ENCODE measurements around the gene MFAP2.

The MFAP2 gene

DNA sequence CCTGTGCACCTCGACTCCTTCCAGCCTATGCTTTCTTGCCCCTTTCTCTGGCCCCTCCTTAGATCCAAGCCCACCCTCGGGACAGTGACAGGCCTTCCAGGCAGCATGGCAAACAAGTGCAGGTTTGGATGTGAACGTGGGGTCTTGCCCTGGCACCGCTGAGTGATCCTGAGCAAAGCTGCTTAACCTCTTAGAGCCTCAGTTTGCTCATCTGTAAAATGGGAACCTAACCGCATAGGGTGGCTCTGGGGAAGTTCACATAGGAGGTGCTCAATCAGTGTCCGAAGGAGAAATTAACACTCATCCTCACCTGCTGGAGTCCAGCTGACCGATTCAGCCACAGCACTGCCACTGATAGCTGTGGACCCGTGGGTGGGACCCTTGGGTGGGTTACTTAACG, 7.2 kb downstream of the MFAP2 start:
- no peak for DNase-seq (ENCODE audit: low spot score)
- TF ChIP-seq, protein P1, sequence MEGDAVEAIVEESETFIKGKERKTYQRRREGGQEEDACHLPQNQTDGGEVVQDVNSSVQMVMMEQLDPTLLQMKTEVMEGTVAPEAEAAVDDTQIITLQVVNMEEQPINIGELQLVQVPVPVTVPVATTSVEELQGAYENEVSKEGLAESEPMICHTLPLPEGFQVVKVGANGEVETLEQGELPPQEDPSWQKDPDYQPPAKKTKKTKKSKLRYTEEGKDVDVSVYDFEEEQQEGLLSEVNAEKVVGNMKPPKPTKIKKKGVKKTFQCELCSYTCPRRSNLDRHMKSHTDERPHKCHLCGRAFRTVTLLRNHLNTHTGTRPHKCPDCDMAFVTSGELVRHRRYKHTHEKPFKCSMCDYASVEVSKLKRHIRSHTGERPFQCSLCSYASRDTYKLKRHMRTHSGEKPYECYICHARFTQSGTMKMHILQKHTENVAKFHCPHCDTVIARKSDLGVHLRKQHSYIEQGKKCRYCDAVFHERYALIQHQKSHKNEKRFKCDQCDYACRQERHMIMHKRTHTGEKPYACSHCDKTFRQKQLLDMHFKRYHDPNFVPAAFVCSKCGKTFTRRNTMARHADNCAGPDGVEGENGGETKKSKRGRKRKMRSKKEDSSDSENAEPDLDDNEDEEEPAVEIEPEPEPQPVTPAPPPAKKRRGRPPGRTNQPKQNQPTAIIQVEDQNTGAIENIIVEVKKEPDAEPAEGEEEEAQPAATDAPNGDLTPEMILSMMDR (IDR thresholded peaks at IDR 0.05; ENCODE audit: borderline replicate concordance, control extremely low read depth, extremely low read depth, insufficient read depth, missing control alignments) = no peak
- in situ Hi-C loops (cut with MboI; ENCODE audit: low sequenced_read_pairs, unreplicated experiment) = no loop called here

DNA sequence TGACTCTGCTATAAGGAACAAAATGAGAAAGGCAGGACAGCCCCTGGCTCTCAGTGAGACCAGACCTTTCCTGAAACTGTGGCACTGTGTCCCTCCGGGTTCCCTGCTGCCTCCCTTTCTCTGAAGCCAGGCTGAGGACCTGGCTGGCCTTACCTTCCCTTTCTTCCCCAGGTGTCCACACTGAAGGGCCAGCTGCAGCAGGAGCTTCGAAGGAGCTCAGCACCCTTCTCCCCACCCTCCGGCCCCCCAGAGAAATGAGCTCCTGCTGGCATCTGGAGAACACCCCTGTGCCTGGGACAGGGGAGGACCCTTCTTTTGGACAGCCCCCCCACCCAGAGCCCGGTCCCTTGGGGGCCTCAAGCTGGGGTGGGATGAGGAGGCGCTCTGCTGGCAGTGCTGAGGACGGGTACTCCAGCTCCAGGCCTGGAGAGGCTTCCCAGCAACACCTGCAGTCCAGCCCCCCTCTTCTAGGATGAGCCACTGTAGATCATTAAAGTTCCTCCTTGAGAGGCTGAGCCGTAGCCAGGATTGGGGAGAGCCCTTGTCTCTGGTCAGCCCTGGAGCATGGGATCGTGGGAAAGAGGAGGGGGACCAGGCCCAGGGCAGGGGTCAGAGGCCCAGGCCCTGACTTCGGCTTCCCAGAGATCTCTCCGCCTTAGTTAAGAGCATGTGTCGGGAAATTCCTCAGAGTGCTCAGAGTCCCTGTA, 8.1 kb downstream of the MFAP2 start:
- in situ Hi-C loops (cut with MboI; ENCODE audit: low sequenced_read_pairs, unreplicated experiment) = no loop called here
- DNase-seq (ENCODE audit: low spot score) = no peak

DNA sequence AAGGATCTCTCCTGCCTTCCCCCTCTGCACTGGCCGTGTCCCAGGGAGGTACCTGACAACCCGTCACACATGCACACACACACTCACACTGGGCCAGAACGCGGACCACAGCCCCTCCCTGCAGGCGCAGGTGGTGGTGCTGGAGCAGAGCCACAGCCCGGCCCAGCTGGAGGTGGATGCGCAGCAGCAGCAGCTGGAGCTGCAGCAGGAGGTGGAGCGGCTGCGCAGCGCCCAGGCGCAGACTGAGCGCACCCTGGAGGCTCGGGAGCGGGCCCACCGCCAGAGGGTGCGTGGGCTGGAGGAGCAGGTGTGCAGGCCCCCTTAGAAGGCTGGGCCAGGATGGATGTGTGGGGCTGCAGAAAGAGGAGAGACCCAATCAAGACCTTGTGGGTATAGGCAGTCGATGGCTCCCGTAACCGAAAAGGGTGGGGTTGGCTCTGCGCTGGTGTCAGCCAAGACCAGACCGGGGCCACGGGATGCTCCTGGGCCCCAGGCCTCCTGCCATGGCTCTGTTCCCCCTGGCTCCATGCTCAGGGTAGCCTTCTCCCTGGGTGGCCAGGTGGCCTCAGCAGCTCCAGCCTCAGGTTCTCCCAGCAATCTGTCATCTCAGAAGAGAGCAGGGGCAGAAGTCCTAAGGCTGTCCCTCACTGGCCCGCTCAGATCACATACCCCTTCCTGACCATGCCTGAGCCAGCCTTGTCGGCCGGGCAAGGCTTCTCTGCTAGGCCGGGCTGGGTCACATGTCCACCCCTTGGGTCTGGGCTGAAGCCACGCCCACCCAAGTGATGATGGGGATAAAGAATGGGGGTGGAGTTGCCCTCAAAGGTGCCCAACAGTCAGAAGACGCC, 8.9 kb downstream of the MFAP2 start:
- TF ChIP-seq, protein P1 (IDR thresholded peaks at IDR 0.05; ENCODE audit: borderline replicate concordance, control extremely low read depth, extremely low read depth, insufficient read depth, missing control alignments) = no peak
- in situ Hi-C loops (cut with MboI; ENCODE audit: low sequenced_read_pairs, unreplicated experiment) = no loop called here
- no peak for DNase-seq (ENCODE audit: low spot score)

More for the DNA sequence above, 8.1 kb downstream of the MFAP2 start:
- TF ChIP-seq, protein P1 (IDR thresholded peaks at IDR 0.05; ENCODE audit: borderline replicate concordance, control extremely low read depth, extremely low read depth, insufficient read depth, missing control alignments) = no peak

DNA sequence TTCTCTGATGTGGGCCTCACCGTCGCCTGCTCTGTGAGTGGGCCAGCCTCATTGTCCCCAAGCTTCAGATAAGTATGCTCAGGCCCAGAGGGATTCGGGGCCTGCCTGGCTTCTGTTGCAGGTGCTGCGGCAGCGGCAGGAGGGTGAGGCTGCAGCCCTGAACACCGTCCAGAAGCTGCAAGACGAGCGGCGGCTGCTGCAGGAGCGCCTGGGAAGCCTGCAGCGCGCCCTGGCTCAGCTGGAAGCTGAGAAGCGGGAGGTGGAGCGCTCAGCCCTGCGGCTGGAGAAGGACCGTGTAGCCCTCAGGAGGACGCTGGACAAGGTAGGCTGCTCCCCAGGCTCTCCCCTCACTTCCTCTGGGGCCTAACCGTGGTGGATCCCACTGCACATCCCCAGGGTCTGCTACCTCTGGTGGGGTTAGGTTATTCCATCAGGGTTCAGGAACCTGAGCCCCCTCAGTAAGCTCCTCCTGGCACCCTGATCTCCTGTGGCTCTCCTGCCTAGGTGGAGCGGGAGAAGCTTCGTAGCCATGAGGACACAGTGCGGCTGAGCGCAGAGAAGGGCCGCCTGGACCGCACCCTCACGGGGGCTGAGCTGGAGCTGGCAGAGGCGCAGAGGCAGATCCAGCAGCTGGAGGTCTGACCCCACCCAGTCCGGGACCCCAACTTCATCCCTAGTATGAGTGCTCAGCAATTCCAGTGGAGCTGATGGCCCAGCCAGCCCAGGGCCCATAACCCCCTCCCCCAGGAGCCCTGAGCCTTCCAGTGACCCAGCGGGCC, 10.1 kb downstream of the MFAP2 start:
- no peak for DNase-seq (ENCODE audit: low spot score)
- TF ChIP-seq, protein P1 (IDR thresholded peaks at IDR 0.05; ENCODE audit: borderline replicate concordance, control extremely low read depth, extremely low read depth, insufficient read depth, missing control alignments) = no peak
- in situ Hi-C loops (cut with MboI; ENCODE audit: low sequenced_read_pairs, unreplicated experiment) = no loop called here

DNA sequence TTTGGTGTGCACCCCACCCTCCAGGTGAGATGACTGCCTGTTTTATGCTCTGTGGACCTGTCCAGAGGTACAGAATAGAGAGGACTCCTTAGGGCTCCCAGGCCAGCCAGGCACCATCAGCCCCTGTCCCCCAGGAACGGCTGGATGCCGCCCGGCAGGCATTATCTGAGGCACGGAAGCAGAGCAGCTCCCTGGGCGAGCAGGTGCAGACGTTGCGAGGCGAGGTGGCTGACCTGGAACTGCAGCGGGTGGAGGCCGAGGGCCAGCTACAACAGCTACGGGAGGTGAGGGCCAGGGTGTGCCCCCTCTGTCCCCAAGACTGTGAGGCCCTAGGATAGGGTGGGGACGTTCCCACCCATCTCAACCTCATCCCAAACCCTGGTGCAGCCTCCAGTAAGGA, 10.8 kb downstream of the MFAP2 start:
- no peak for DNase-seq (ENCODE audit: low spot score)
- in situ Hi-C loops (cut with MboI; ENCODE audit: low sequenced_read_pairs, unreplicated experiment) = loop anchor here (10.0 kb wide), 1 partner anchor 75 kb away; no protein-coding TSS in a partner anchor
- TF ChIP-seq, protein P1 (IDR thresholded peaks at IDR 0.05; ENCODE audit: borderline replicate concordance, control extremely low read depth, extremely low read depth, insufficient read depth, missing control alignments) = no peak

DNA sequence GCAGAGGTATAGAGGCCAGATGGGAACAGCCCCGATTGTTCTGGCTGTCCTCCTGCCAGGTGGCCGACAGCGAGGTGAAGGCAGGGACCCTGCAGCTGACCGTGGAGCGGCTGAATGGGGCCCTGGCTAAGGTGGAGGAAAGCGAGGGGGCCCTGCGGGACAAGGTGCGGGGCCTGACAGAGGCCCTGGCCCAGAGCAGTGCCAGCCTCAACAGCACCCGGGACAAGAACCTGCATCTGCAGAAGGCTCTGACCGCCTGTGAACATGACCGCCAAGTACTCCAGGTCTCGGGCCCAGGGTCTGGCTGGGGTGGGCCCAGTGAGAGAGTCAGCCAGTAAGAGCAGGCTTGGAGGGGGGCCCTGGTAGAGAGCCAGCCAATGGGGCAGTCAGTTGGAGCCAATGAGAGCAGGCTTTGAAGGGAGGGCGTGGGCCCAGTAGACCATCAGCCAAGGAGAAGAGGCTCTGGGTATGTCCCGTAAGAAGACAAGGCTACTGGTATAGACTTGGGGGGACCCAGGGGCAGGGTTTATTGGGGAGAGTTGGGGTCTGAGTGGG, 11.3 kb downstream of the MFAP2 start:
- in situ Hi-C loops (cut with MboI; ENCODE audit: low sequenced_read_pairs, unreplicated experiment) = loop anchor here (10.0 kb wide), 1 partner anchor 76 kb away; no protein-coding TSS in a partner anchor
- TF ChIP-seq, protein P1 (IDR thresholded peaks at IDR 0.05; ENCODE audit: borderline replicate concordance, control extremely low read depth, extremely low read depth, insufficient read depth, missing control alignments) = no peak
- DNase-seq (ENCODE audit: low spot score) = no peak
